ENCODE results near the gene AGMAT.

The AGMAT gene, protein sequence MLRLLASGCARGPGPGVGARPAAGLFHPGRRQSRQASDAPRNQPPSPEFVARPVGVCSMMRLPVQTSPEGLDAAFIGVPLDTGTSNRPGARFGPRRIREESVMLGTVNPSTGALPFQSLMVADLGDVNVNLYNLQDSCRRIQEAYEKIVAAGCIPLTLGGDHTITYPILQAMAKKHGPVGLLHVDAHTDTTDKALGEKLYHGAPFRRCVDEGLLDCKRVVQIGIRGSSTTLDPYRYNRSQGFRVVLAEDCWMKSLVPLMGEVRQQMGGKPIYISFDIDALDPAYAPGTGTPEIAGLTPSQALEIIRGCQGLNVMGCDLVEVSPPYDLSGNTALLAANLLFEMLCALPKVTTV

DNA sequence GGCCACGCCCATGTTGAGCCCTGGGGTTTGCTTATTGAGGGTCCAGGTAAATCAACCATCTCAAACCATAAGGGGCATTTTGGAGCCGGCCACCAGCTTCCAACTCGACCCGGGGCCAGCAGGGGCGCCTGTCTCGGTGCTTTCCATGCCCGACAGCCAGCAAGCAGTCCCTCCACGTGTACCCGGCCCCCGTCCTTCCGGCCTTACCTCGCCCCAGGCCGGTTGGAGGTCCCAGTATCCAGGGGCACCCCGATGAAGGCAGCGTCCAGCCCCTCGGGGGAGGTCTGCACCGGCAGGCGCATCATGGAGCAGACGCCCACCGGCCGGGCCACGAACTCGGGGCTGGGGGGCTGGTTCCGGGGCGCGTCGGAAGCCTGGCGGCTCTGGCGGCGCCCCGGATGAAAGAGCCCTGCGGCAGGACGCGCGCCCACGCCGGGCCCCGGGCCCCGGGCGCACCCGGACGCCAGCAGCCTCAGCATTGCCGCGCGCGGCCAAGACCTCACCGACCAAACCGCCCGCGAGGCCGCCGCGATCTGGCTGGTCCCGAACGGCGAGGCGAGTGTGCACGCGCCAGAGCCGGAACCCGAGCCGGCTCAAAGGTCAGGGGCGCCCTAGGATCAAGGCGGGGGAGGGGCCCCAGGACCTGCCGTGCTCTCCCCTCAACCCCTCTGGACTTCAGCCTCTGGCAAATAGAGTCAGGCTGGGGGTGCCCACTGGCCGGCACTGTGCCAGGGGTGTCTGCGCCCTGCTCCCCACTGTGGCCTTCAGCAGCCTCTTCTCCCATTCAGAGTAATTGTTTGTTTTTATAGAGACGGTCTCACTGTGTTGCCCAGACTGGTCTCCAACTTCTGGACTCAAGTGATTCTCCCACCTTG, at the start of gene AGMAT:
TSS of gene AGMAT (minus strand) at position 563 of the 875 bp plus-strand sequence. CDS start at position 479, 84 bp downstream.
- H3K9ac ChIP-seq (ENCODE audit: low read depth, low read length), result peak within 1 kb of the TSS; percentile 88

DNA sequence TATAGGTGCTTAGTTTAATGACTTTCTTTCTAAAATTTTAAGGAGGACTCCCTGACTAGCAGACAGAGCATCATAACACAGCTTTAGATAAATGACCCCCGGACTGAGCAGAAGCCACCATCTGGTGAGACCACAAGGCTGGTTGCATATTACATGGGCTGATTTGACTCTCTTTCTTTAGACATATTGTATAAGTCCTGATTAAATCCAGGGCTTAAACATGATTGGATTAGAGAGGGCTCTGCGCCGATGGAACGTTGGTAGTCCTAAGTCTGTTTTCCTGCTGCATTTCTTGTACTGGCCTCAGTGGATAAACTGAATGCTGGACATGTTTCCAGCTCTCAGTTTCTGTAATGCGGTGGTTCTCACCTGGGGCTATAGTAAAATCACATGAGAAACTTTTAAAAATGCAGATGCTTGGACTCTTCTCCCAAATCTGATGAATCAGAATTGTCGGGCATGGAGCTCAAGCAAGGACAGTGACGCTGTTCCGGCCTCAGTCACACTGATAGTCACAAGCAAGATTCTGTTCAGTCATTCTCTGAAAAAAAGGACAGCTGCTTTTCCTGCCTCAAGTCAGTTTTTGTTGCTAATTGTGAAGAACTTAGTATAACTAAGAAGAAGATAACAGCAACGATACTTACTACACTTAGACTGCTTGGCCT, 49.0 kb upstream of the AGMAT start:
- Histone ChIP-seq H3K4me3 (ENCODE audit: low read depth, low read length) (no peak overlapping the region), H3K36me3 (ENCODE audit: control insufficient read depth, insufficient read depth, low read length) (peaks cover 92% of the 10 kb centered on the region), H3K9ac (ENCODE audit: low read depth, low read length) (no peak overlapping the region), H3K27me3 (ENCODE audit: control insufficient read depth, insufficient read depth, low read length) (no peaks in the 10 kb centered on the region), H3K9me3 (ENCODE audit: control insufficient read depth, insufficient read depth, low read length) (no peaks in the 10 kb centered on the region), H3K4me1 (ENCODE audit: control insufficient read depth, insufficient read depth, low read length) (no peaks in the 10 kb centered on the region), H3K27ac (ENCODE audit: low read depth, low read length) (no peak overlapping the region)

More for the DNA sequence above, at the start of gene AGMAT:
- H3K9me3 ChIP-seq (ENCODE audit: control insufficient read depth, insufficient read depth, low read length), result no peaks in the 10 kb centered on the region
- H3K4me3 ChIP-seq (ENCODE audit: low read depth, low read length), result peak within 1 kb of the TSS; percentile 71
- H3K36me3 ChIP-seq (ENCODE audit: control insufficient read depth, insufficient read depth, low read length), result no peaks in the 10 kb centered on the region
- H3K27me3 ChIP-seq (ENCODE audit: control insufficient read depth, insufficient read depth, low read length), result no peaks in the 10 kb centered on the region
- H3K27ac ChIP-seq (ENCODE audit: low read depth, low read length), result peak within 1 kb of the TSS; percentile 64
- no peaks in the 10 kb centered on the region for H3K4me1 ChIP-seq (ENCODE audit: control insufficient read depth, insufficient read depth, low read length)

DNA sequence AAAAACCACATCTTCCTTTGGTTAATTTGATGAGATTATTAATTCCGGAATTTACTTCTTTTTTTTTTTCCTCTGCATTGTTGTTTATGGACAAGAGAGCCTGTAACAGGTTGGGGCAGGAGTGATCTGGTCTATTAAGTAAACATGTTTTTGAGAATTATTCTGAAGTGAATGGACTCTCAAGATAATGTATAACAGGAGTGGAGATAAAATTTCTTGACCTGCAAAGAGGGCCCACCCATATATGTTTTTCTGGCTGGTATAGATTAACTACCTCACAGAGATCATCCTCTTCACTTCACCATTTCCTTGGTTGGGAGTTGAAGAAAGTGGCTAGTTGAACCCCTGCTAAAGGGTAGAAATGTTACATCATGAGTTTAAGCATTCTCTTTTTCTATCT, 43.2 kb upstream of the AGMAT start:
- no peak overlapping the region for H3K9ac ChIP-seq (ENCODE audit: low read depth, low read length)
- H3K9me3 ChIP-seq (ENCODE audit: control insufficient read depth, insufficient read depth, low read length), result no peaks in the 10 kb centered on the region
- no peak overlapping the region for H3K27ac ChIP-seq (ENCODE audit: low read depth, low read length)
- H3K27me3 ChIP-seq (ENCODE audit: control insufficient read depth, insufficient read depth, low read length), result no peaks in the 10 kb centered on the region
- no peaks in the 10 kb centered on the region for H3K4me1 ChIP-seq (ENCODE audit: control insufficient read depth, insufficient read depth, low read length)
- no peak overlapping the region for H3K4me3 ChIP-seq (ENCODE audit: low read depth, low read length)
- H3K36me3 ChIP-seq (ENCODE audit: control insufficient read depth, insufficient read depth, low read length), result peaks cover 61% of the 10 kb centered on the region

DNA sequence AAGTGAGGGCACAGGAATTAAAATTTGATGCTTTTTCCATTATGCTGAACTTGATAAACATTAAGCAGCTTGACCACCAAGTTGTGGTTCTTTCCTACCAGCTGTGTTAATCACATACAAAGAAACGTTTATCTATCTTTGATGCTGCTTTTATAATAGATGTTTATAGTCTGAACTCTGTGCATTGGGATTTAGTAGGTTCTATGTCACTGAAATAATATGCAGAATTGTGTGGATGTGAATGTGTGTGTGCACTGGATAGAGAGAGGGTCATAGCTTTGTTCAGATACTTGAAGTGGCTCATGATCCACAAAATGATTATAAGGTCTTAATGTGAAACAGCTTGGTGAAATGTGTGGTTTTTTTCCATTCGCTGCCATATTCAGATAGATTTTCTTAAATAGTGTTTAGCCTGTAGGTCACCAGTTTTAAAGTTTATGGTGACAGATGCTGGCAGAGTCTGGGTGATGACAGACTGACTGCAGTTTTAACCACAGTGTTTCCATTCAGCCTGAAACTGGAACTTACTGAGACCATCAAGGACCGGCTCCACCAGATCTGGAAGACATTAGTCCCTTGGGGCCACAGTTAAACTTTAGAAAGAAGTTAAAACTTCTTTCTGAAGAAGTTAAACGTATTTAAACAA, 42.6 kb upstream of the AGMAT start:
- Histone ChIP-seq H3K9me3 (ENCODE audit: control insufficient read depth, insufficient read depth, low read length) (no peaks in the 10 kb centered on the region), H3K27me3 (ENCODE audit: control insufficient read depth, insufficient read depth, low read length) (no peaks in the 10 kb centered on the region), H3K36me3 (ENCODE audit: control insufficient read depth, insufficient read depth, low read length) (peaks cover 56% of the 10 kb centered on the region), H3K27ac (ENCODE audit: low read depth, low read length) (no peak overlapping the region), H3K9ac (ENCODE audit: low read depth, low read length) (no peak overlapping the region), H3K4me1 (ENCODE audit: control insufficient read depth, insufficient read depth, low read length) (no peaks in the 10 kb centered on the region), H3K4me3 (ENCODE audit: low read depth, low read length) (no peak overlapping the region)

DNA sequence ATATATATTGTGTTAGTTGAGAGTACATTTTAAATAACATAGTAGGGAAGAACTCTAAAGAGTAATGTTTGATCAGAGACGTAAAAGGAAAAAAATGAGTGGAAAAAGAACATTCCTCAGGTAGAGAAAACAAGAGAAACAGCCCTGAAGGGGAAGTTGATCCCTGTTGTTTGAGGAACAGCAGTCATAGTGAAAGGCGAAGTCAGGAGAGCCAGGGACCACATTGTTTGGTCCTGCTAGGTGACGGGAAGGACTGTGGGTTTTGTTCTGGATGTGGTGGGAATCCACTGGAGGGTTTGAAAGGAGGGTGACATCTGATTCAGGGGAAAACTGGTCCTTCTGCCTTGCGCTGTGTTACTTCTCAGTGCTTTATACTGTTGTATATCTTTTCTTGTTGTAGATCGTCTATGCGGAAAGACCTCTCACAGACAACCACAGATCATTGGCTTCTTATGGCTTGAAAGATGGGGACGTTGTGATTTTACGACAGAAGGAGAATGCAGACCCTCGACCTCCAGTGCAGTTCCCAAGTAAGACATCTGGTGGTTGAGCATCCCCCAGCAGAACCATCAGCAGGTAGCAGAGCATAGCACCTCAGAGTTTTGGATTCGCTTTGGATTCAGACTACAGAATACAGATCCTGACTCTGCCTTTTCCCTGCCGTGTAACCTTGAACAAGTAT, 41.6 kb upstream of the AGMAT start:
- H3K9me3 ChIP-seq (ENCODE audit: control insufficient read depth, insufficient read depth, low read length), result no peaks in the 10 kb centered on the region
- no peaks in the 10 kb centered on the region for H3K27me3 ChIP-seq (ENCODE audit: control insufficient read depth, insufficient read depth, low read length)
- H3K4me3 ChIP-seq (ENCODE audit: low read depth, low read length), result no peak overlapping the region
- H3K9ac ChIP-seq (ENCODE audit: low read depth, low read length), result no peak overlapping the region
- H3K27ac ChIP-seq (ENCODE audit: low read depth, low read length), result no peak overlapping the region
- H3K36me3 ChIP-seq (ENCODE audit: control insufficient read depth, insufficient read depth, low read length), result peaks cover 47% of the 10 kb centered on the region
- no peaks in the 10 kb centered on the region for H3K4me1 ChIP-seq (ENCODE audit: control insufficient read depth, insufficient read depth, low read length)

DNA sequence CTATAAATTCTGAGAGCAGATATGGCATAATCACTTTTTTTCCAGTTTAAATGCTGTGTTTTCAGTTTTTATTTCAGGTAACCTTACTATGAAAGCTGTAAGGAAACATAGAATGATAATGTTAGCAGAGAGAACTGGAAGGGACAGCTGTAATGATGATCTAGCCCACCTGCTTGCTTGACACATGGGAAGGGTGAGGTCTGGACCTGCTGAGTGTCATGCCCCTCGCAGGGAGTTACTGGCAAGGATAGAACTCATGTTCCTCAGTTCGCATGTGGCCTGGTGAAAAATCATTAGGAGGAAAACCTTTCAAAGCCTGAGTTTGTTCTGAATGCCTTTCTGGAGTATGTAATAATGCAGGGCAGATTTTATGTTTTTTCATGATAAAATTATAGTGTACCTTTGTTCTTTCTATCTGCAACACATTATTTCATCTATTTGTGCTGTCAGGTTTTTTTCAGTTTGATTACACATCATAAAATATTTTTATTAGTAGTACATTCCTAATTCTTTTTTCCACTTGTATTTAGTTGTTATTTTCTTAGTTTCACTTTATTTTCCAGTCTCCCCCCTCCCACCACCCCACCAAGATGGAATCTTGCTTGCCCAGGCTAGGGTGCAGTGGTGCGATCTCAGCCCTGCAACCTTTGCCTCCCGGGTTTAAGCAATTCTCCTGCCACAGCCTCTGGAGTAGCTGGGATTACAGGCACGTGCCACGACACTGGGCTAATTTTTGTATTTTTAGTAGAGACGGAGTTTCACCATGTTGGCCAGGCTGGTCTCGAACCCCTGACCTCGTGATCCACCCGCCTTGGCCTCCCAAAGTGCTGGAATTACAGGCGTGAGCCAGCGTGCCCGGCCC, 40.4 kb upstream of the AGMAT start:
- Histone ChIP-seq H3K9ac (ENCODE audit: low read depth, low read length) (no peak overlapping the region), H3K4me3 (ENCODE audit: low read depth, low read length) (no peak overlapping the region), H3K4me1 (ENCODE audit: control insufficient read depth, insufficient read depth, low read length) (no peaks in the 10 kb centered on the region), H3K9me3 (ENCODE audit: control insufficient read depth, insufficient read depth, low read length) (no peaks in the 10 kb centered on the region), H3K27me3 (ENCODE audit: control insufficient read depth, insufficient read depth, low read length) (no peaks in the 10 kb centered on the region), H3K36me3 (ENCODE audit: control insufficient read depth, insufficient read depth, low read length) (peaks cover 45% of the 10 kb centered on the region), H3K27ac (ENCODE audit: low read depth, low read length) (no peak overlapping the region)

DNA sequence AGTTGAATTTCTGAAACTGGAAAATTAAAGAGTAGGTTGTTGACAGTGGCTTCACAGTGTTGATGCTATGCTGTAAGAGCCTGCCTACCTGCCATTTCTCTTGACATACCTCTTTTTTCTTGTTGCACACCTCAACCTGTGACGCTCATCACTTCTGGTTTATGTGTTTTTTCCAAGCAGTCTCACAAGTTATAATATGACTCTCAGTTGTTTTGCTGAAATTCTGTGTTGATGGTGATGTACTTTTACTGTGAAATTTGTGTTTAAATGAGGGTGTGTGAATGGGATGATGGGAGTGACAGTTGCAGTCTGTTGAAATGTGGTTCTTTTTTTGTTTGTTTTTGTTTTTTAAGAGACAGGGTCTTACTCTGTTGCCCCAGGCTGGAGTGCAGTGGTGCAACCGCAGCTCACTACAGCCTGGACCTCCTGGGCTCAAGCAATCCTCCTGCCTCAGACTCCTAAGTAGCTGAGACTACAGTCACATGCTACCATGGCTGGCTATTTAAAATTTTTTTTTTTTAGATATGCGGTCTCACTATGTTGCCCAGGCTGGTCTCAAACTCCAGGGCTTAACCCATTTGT, 39.4 kb upstream of the AGMAT start:
- Histone ChIP-seq H3K27me3 (ENCODE audit: control insufficient read depth, insufficient read depth, low read length) (no peaks in the 10 kb centered on the region), H3K4me1 (ENCODE audit: control insufficient read depth, insufficient read depth, low read length) (peaks cover 6% of the 10 kb centered on the region), H3K27ac (ENCODE audit: low read depth, low read length) (no peak overlapping the region), H3K36me3 (ENCODE audit: control insufficient read depth, insufficient read depth, low read length) (peaks cover 44% of the 10 kb centered on the region), H3K9ac (ENCODE audit: low read depth, low read length) (no peak overlapping the region), H3K4me3 (ENCODE audit: low read depth, low read length) (no peak overlapping the region), H3K9me3 (ENCODE audit: control insufficient read depth, insufficient read depth, low read length) (no peaks in the 10 kb centered on the region)

DNA sequence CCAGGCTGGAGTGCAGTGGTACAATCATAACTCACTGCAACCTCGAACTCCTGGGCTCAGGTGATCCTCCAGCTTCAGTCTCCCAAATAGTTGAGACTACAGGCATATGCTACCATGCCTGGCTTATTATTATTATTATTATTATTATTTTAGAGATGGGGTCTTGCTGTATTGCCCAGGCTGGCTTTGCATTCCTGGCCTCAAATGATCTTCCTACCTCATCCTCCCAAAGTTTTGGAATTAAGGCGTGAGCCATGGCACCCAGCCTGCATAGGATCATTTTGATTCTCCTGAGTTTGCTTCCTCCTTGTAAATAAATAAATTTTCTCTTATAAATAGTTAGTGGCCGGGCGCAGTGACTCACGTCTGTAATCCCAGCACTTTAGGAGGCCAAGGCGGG, 38.6 kb upstream of the AGMAT start:
- Histone ChIP-seq H3K9me3 (ENCODE audit: control insufficient read depth, insufficient read depth, low read length) (no peaks in the 10 kb centered on the region), H3K9ac (ENCODE audit: low read depth, low read length) (no peak overlapping the region), H3K4me1 (ENCODE audit: control insufficient read depth, insufficient read depth, low read length) (peaks cover 6% of the 10 kb centered on the region), H3K4me3 (ENCODE audit: low read depth, low read length) (no peak overlapping the region), H3K27me3 (ENCODE audit: control insufficient read depth, insufficient read depth, low read length) (no peaks in the 10 kb centered on the region), H3K27ac (ENCODE audit: low read depth, low read length) (no peak overlapping the region), H3K36me3 (ENCODE audit: control insufficient read depth, insufficient read depth, low read length) (peaks cover 36% of the 10 kb centered on the region)

DNA sequence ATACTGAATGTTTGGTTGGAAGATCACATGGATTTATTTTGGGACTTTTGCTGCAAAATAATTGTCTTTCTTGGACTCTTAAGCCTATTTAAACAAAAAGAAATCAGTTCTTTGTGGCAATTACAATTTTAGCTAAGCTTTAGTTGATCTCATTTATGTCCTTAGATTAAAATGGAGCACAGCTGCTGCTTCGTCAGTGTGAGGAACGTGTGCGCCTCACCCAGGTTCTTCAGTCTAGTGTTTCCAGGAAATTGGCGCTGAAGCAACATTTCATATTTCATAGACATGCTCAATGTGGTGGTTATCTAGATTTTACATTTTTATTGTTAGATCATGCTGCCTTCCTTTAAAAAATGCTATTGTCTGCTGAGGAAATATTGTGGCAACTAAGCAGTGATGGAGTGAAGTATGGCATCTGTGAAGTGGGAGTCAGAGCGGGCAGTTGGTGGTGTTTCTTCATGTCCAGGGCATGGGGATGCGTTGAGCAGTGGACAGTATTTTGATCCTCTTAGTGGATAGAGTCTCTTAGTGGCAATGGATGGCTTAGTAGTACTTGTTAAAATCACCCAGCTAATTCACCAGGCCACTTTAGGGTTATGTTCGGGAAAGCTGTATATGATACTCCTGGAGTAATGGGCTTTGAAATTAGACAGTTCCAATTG, 38.0 kb upstream of the AGMAT start:
- Histone ChIP-seq H3K27ac (ENCODE audit: low read depth, low read length) (no peak overlapping the region), H3K9me3 (ENCODE audit: control insufficient read depth, insufficient read depth, low read length) (no peaks in the 10 kb centered on the region), H3K36me3 (ENCODE audit: control insufficient read depth, insufficient read depth, low read length) (peaks cover 30% of the 10 kb centered on the region), H3K4me3 (ENCODE audit: low read depth, low read length) (no peak overlapping the region), H3K9ac (ENCODE audit: low read depth, low read length) (no peak overlapping the region), H3K27me3 (ENCODE audit: control insufficient read depth, insufficient read depth, low read length) (no peaks in the 10 kb centered on the region), H3K4me1 (ENCODE audit: control insufficient read depth, insufficient read depth, low read length) (peaks cover 6% of the 10 kb centered on the region)

All from HUES48 (cell line).